Panc1 (cell line): Measurements from ENCODE around the gene FARP1. TPM values are rescaled to one million over a fixed set of nuclear protein-coding genes. Genes with fewer than 3 reads are reported as not detected.

Experiments used
- ATAC-seq: fragments of 200-7000 bp; cut with Tn5 transposase; 2 replicates; pipeline ENCODE4 v1.9.1; 2020; ENCODE audit warnings: mild to moderate bottlenecking, moderate library complexity
- BruUV-seq: library from RNA; stranded (reverse); fragments of 400-500 nt; replicated peaks from 2 replicates; lab custom pipeline; 2021; lab: Mats Ljungman, UMichigan
- CTCF ChIA-PET: fragments of 300-600 bp; sonication (Branson Sonifier 250); formaldehyde crosslinking; loops from one replicate; lab custom pipeline; 2022; ENCODE audit warnings: antibody characterized with exemption; lab: Charles Lee
- POLR2A ChIA-PET: fragments of 300-600 bp; sonication (Branson Sonifier 250); formaldehyde crosslinking; loops from one replicate; lab custom pipeline; 2022; ENCODE audit warnings: antibody characterized with exemption; lab: Charles Lee
- DNase-seq: peaks from one replicate; pipeline ENCODE4 v3.0.0-alpha.2; 2010; ENCODE audit warnings: low read depth, low spot score
- H3K27ac ChIP-seq: 2 replicates; pipeline ENCODE4 v1.5.1; 2011; ENCODE audit warnings: mild to moderate bottlenecking, low read length, inconsistent platforms
- H3K27me3 ChIP-seq: fragments of 200-500 bp; sonication (Bioruptor generic); 2 replicates; pipeline ENCODE4 v1.6.0; 2014; ENCODE audit warnings: low read length, inconsistent platforms; ENCODE audit not compliant: control insufficient read depth, insufficient read depth
- H3K36me3 ChIP-seq: fragments of 200-500 bp; sonication (Bioruptor generic); 2 replicates; pipeline ENCODE4 v1.5.1; 2014; ENCODE audit warnings: inconsistent platforms, mild to moderate bottlenecking, low read length, moderate library complexity; ENCODE audit not compliant: control insufficient read depth, insufficient read depth
- H3K4me1 ChIP-seq: 2 replicates; pipeline ENCODE4 v1.5.1; 2011; ENCODE audit warnings: inconsistent platforms, mild to moderate bottlenecking, low read length, moderate library complexity; ENCODE audit not compliant: control insufficient read depth, insufficient read depth
- H3K4me3 ChIP-seq, 2 experiments: 2 replicates each; pipeline ENCODE4 v1.5.1; 2011 to 2012; ENCODE audit warnings: low read depth in 2 of 2, low read length in 2 of 2, mild to moderate bottlenecking in 2 of 2, inconsistent platforms in 1 of 2, moderate library complexity in 1 of 2
- H3K9me3 ChIP-seq: fragments of 200-500 bp; sonication (Bioruptor generic); 2 replicates; pipeline ENCODE4 v1.5.1; 2014; ENCODE audit warnings: low read depth, mild to moderate bottlenecking, inconsistent platforms, low read length, moderate library complexity; ENCODE audit not compliant: control insufficient read depth, insufficient read depth
- CTCF ChIP-seq: fragments of 450-650 bp; IDR thresholded peaks from 2 replicates; pipeline ENCODE4 v1.5.1; 2017; ENCODE audit warnings: mild to moderate bottlenecking
- POLR2AphosphoS5 ChIP-seq: IDR thresholded peaks from 2 replicates; pipeline ENCODE4 v1.6.1; 2012; ENCODE audit warnings: mild to moderate bottlenecking, low read depth, low read length, moderate library complexity
- REST ChIP-seq, 2 experiments: IDR thresholded peaks; 2 replicates each; pipeline ENCODE4 v1.6.1; 2011 to 2012; ENCODE audit warnings: low read depth in 2 of 2, control low read depth in 1 of 2, low read length in 1 of 2, mild to moderate bottlenecking in 1 of 2, moderate library complexity in 1 of 2; ENCODE audit not compliant: insufficient read depth in 1 of 2
- SIN3A ChIP-seq: IDR thresholded peaks from 2 replicates; pipeline ENCODE4 v1.6.1; 2012; ENCODE audit warnings: low read depth, mild to moderate bottlenecking, low read length, moderate library complexity, borderline replicate concordance; ENCODE audit not compliant: insufficient read depth
- TCF7L2 ChIP-seq: IDR thresholded peaks from 2 replicates; pipeline ENCODE4 v1.6.1; 2011; ENCODE audit warnings: mild to moderate bottlenecking, low read depth, low read length, inconsistent platforms
- in situ Hi-C: cut with HindIII; loops from 2 replicates; pipeline ENCODE4 v1.10.0; 2016; ENCODE audit warnings: low sequenced_read_pairs, low pct_unique_long_range_greater_than_20kb
- intact Hi-C: fragments of 100-400 bp; cut with micrococcal nuclease; formaldehyde crosslinking; loops from one replicate; pipeline ENCODE4 v1.10.0; 2022; ENCODE audit not compliant: unreplicated experiment
- total RNA-seq: library from RNA; stranded (reverse); gene quantifications from one replicate; pipeline ENCODE4 v1.2.1, GENCODE V29; 2021; ENCODE audit not compliant: unreplicated experiment

Gene FARP1
- total RNA-seq, 1 experiment from 2014 or later, result 61.9 TPM

GRCh38 chr13:98335721-98336120 lies 192.8 kb downstream of the FARP1 start:
- Histone ChIP-seq H3K27me3 (no peaks in the 10 kb centered on the region), H3K27ac (no peak overlapping the region), H3K9me3 (no peaks in the 10 kb centered on the region), H3K36me3 (no peaks in the 10 kb centered on the region), H3K4me1 (no peaks in the 10 kb centered on the region), H3K4me3 (no peak overlapping the region)
- TF ChIP-seq TCF7L2, result no peak
- TF ChIP-seq CTCF, result no peak
- TF ChIP-seq POLR2AphosphoS5, result no peak
- TF ChIP-seq REST (IDR thresholded peaks at IDR 0.05; ENCODE audit: insufficient read depth in 1 of 2, low read depth in 2 of 2, low read length in 1 of 2), result no peak
- no peak for TF ChIP-seq SIN3A
- ATAC-seq, result no peak
- in situ Hi-C loops (no loop called here), intact Hi-C loops (no loop called here)
- ChIA-PET POLR2A (no interaction called here), CTCF (no interaction called here)
- BruUV-seq, result no TSS peak
- DNase-seq, result no peak

- Histone ChIP-seq H3K4me1 (no peaks in the 10 kb centered on the region), H3K9me3 (no peaks in the 10 kb centered on the region), H3K27me3 (no peaks in the 10 kb centered on the region), H3K27ac (no peak overlapping the region), H3K36me3 (no peaks in the 10 kb centered on the region), H3K4me3 (no peak overlapping the region)
- DNase-seq (no peak), ATAC-seq (no peak)
- no peak for TF ChIP-seq REST (IDR thresholded peaks at IDR 0.05; ENCODE audit: insufficient read depth in 1 of 2, low read depth in 2 of 2, low read length in 1 of 2)
- no peak for TF ChIP-seq SIN3A
- TF ChIP-seq TCF7L2, result no peak
- TF ChIP-seq CTCF, result no peak
- no peak for TF ChIP-seq POLR2AphosphoS5
- intact Hi-C loops (no loop called here), in situ Hi-C loops (no loop called here)
- no TSS peak for BruUV-seq
- ChIA-PET CTCF (no interaction called here), POLR2A (no interaction called here)
Measured at GRCh38 chr13:98338310-98338709, 195.4 kb downstream of the FARP1 start.
